SK-N-SH (cell line): ENCODE results near the gene FCHO1. TPM values are rescaled to one million over a fixed set of nuclear protein-coding genes. Genes with fewer than 3 reads are reported as not detected.

Experiments
- CTCF ChIA-PET: fragments of 300-600, 350-600 bp; formaldehyde crosslinking; extraction: SDS; loops from one replicate; lab custom pipeline; 2021; lab: Yijun Ruan, JAX
- POLR2A ChIA-PET: fragments of 350-600 bp; sonication (Branson Sonifier 250); formaldehyde crosslinking; extraction: SDS; loops from one replicate; lab custom pipeline; 2020; ENCODE audit warnings: antibody characterized with exemption, inconsistent platforms; lab: Yijun Ruan, JAX
- DNase-seq: peaks from one replicate; pipeline ENCODE4 v3.0.0; 2012
- H2AFZ ChIP-seq: fragments of 200-600 bp; sonication (generic); 2 replicates; pipeline ENCODE4 v1.8.1; 2016; ENCODE audit warnings: antibody characterized with exemption, mild to moderate bottlenecking, low read depth
- H3F3A ChIP-seq: fragments of 200-600 bp; sonication (generic); replicated peaks from 2 replicates; pipeline ENCODE3; 2016; ENCODE audit warnings: antibody characterized with exemption, mild to moderate bottlenecking; ENCODE audit not compliant: insufficient read depth
- H3K27ac ChIP-seq, 2 experiments: fragments of 200-500 bp in 1 of 2; fragments of 200-600 bp in 1 of 2; sonication (Bioruptor generic) in 1 of 2; sonication (generic), shearing (Covaris generic) in 1 of 2; 2 replicates each; pipeline versions ENCODE4 v1.5.1 to v1.6.1; 2014 to 2016; ENCODE audit warnings: low read depth in 2 of 2, inconsistent platforms in 1 of 2, low read length in 1 of 2, mild to moderate bottlenecking in 1 of 2, mixed read lengths in 1 of 2
- H3K27me3 ChIP-seq: fragments of 200-600 bp; sonication (generic), shearing (Covaris generic); 2 replicates; pipeline ENCODE4 v1.6.1; 2016; ENCODE audit warnings: mixed run types; ENCODE audit not compliant: insufficient read depth
- H3K36me3 ChIP-seq, 2 experiments: fragments of 200-500 bp in 1 of 2; fragments of 200-600 bp in 1 of 2; sonication (Bioruptor generic) in 1 of 2; sonication (generic) in 1 of 2; replicated peaks in 1 of 2; 2 replicates each; pipeline versions ENCODE3 to v1.5.1; 2014 to 2016; ENCODE audit warnings: low read length in 1 of 2, mild to moderate bottlenecking in 1 of 2; ENCODE audit not compliant: insufficient read depth in 2 of 2, control insufficient read depth in 1 of 2
- H3K4me1 ChIP-seq, 2 experiments: fragments of 200-500 bp in 1 of 2; fragments of 200-600 bp in 1 of 2; sonication (Bioruptor generic) in 1 of 2; sonication (generic), shearing (Covaris generic) in 1 of 2; 2 replicates each; pipeline versions ENCODE4 v1.5.1 to v1.6.1; 2014 to 2016; ENCODE audit warnings: low read depth in 1 of 2, low read length in 1 of 2, mixed run types in 1 of 2; ENCODE audit not compliant: insufficient read depth in 2 of 2, control insufficient read depth in 1 of 2
- H3K4me2 ChIP-seq: fragments of 200-600 bp; sonication (generic), shearing (Covaris generic); 2 replicates; pipeline ENCODE4 v1.6.1; 2017; ENCODE audit warnings: mixed run types
- H3K4me3 ChIP-seq, 2 experiments: fragments of 200-500 bp in 1 of 2; fragments of 200-600 bp in 1 of 2; sonication (Bioruptor generic) in 1 of 2; sonication (generic), shearing (Covaris generic) in 1 of 2; 2 replicates each; pipeline versions ENCODE4 v1.5.1 to v1.8.1; 2014 to 2016; ENCODE audit warnings: low read depth in 2 of 2, inconsistent platforms in 1 of 2, low read length in 1 of 2, mild to moderate bottlenecking in 1 of 2, mixed read lengths in 1 of 2, moderate library complexity in 1 of 2
- H3K79me2 ChIP-seq: fragments of 200-600 bp; sonication (generic); 2 replicates; pipeline ENCODE4 v1.8.1; 2017; ENCODE audit warnings: mild to moderate bottlenecking; ENCODE audit not compliant: insufficient read depth
- H3K9ac ChIP-seq: fragments of 200-600 bp; sonication (generic); 2 replicates; pipeline ENCODE4 v1.6.1; 2017; ENCODE audit warnings: mixed run types
- H3K9me2 ChIP-seq: fragments of 200-600 bp; sonication (generic); 2 replicates; pipeline ENCODE4 v1.6.1; 2017; ENCODE audit warnings: mixed run types
- H3K9me3 ChIP-seq: fragments of 200-600 bp; sonication (generic); 2 replicates; pipeline ENCODE4 v1.6.1; 2017; ENCODE audit warnings: mixed run types, mild to moderate bottlenecking, moderate library complexity
- H4K20me1 ChIP-seq: fragments of 200-600 bp; sonication (generic); 2 replicates; pipeline ENCODE4 v1.6.1; 2017; ENCODE audit warnings: mild to moderate bottlenecking, mixed run types; ENCODE audit not compliant: insufficient read depth
- ELF1 ChIP-seq: IDR thresholded peaks from 2 replicates; pipeline ENCODE4 v1.4.0; 2012
- EP300 ChIP-seq, 2 experiments: IDR thresholded peaks; 2 replicates each; pipeline versions ENCODE4 v1.4.0 to v1.6.1; 2012; ENCODE audit warnings: borderline replicate concordance in 1 of 2, low read depth in 1 of 2, low read length in 1 of 2
- MAX ChIP-seq: IDR thresholded peaks from 2 replicates; pipeline ENCODE4 v1.4.0; 2012; ENCODE audit warnings: low read depth
- POLR2AphosphoS5 ChIP-seq: IDR thresholded peaks from 2 replicates; pipeline ENCODE4 v1.6.1; 2012; ENCODE audit warnings: low read depth, low read length
- RCOR1 ChIP-seq: fragments of 150-350 bp; IDR thresholded peaks from 2 replicates; pipeline ENCODE4 v1.6.1; 2017; ENCODE audit warnings: antibody characterized with exemption, low read length
- REST ChIP-seq: IDR thresholded peaks from 2 replicates; pipeline ENCODE4 v1.6.1; 2012; ENCODE audit warnings: mild to moderate bottlenecking, low read depth, low read length, moderate library complexity
- TCF12 ChIP-seq: IDR thresholded peaks from 2 replicates; pipeline ENCODE4 v1.4.0; 2012
- YY1 ChIP-seq: IDR thresholded peaks from 2 replicates; pipeline ENCODE4 v1.4.0; 2012; ENCODE audit warnings: low read depth, mild to moderate bottlenecking
- WGBS: methylation state at CpG from one replicate; pipeline ENCODE4 v1.1.6; 2017; ENCODE audit warnings: low lambda C conversion rate; 5-methylcytosine and 5-hydroxymethylcytosine counted together
- polyA plus RNA-seq, 3 experiments: library from polyadenylated mRNA; depleted of rRNA; stranded (reverse); fragments of >200 nt; gene quantifications; 2 replicates each; pipeline ENCODE4 v1.2.3, GENCODE V29; 2012
- TF ChIP-seq, protein P1 (sequence below): fragments of 150-350 bp; IDR thresholded peaks from 2 replicates; pipeline ENCODE4 v1.6.1; 2017; ENCODE audit warnings: antibody characterized with exemption, low read length, low read depth, borderline replicate concordance
- TF ChIP-seq, protein P2 (sequence below): IDR thresholded peaks from 2 replicates; pipeline ENCODE4; 2012
- TF ChIP-seq, protein P3 (sequence below): IDR thresholded peaks from 2 replicates; pipeline ENCODE4 v1.4.0; 2012; ENCODE audit warnings: low read depth, borderline replicate concordance

Gene FCHO1
- polyA plus RNA-seq, 1 of the 3 experiments (the other 2 are of a cell fraction): 0.71 TPM

GRCh38 chr19:17837972-17838371 is 86.7 kb downstream of the FCHO1 start:
- no peak overlapping the region for H3K4me2 ChIP-seq
- no peaks in the 10 kb centered on the region for H3K27me3 ChIP-seq
- WGBS: 88% methylated on average over 7 of the region's 7 CpGs
- H3K9me2 ChIP-seq: no peaks in the 10 kb centered on the region
- H3K27ac ChIP-seq: no peak overlapping the region
- H3K79me2 ChIP-seq: no peaks in the 10 kb centered on the region
- CTCF ChIA-PET: interaction anchor here (1.2 kb wide), 1 partner anchor 232 kb away, joined by 3 read pairs; no protein-coding TSS in a partner anchor
- H3K4me1 ChIP-seq: peaks cover 0 to 10% of the 10 kb centered on the region in 2 experiments; a peak in 1 of 4 replicates
- no peaks in the 10 kb centered on the region for H3F3A ChIP-seq
- H4K20me1 ChIP-seq: no peaks in the 10 kb centered on the region
- H3K36me3 ChIP-seq: no peaks in the 10 kb centered on the region
- POLR2A ChIA-PET: no interaction called here
- TF ChIP-seq, protein P1, sequence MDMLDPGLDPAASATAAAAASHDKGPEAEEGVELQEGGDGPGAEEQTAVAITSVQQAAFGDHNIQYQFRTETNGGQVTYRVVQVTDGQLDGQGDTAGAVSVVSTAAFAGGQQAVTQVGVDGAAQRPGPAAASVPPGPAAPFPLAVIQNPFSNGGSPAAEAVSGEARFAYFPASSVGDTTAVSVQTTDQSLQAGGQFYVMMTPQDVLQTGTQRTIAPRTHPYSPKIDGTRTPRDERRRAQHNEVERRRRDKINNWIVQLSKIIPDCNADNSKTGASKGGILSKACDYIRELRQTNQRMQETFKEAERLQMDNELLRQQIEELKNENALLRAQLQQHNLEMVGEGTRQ: no peak
- no peak for TF ChIP-seq REST
- TF ChIP-seq, protein P2, sequence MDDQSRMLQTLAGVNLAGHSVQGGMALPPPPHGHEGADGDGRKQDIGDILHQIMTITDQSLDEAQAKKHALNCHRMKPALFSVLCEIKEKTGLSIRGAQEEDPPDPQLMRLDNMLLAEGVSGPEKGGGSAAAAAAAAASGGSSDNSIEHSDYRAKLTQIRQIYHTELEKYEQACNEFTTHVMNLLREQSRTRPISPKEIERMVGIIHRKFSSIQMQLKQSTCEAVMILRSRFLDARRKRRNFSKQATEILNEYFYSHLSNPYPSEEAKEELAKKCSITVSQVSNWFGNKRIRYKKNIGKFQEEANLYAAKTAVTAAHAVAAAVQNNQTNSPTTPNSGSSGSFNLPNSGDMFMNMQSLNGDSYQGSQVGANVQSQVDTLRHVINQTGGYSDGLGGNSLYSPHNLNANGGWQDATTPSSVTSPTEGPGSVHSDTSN: no peak
- no peak for TF ChIP-seq TCF12
- TF ChIP-seq POLR2AphosphoS5: no peak
- TF ChIP-seq MAX: no peak
- TF ChIP-seq ELF1: no peak
- TF ChIP-seq, protein P3, sequence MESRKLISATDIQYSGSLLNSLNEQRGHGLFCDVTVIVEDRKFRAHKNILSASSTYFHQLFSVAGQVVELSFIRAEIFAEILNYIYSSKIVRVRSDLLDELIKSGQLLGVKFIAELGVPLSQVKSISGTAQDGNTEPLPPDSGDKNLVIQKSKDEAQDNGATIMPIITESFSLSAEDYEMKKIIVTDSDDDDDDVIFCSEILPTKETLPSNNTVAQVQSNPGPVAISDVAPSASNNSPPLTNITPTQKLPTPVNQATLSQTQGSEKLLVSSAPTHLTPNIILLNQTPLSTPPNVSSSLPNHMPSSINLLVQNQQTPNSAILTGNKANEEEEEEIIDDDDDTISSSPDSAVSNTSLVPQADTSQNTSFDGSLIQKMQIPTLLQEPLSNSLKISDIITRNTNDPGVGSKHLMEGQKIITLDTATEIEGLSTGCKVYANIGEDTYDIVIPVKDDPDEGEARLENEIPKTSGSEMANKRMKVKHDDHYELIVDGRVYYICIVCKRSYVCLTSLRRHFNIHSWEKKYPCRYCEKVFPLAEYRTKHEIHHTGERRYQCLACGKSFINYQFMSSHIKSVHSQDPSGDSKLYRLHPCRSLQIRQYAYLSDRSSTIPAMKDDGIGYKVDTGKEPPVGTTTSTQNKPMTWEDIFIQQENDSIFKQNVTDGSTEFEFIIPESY: no peak
- TF ChIP-seq YY1: no peak
- TF ChIP-seq RCOR1: no peak
- no peak for TF ChIP-seq EP300 (IDR thresholded peaks at IDR 0.05; ENCODE audit: borderline replicate concordance in 1 of 2, low read depth in 1 of 2, low read length in 1 of 2)
- no peak overlapping the region for H3K4me3 ChIP-seq
- no peaks in the 10 kb centered on the region for H3K9me3 ChIP-seq
- no peak for DNase-seq
- H3K9ac ChIP-seq: no peak overlapping the region
- no peak overlapping the region for H2AFZ ChIP-seq

Other genes with a start within 250 kb of the FCHO1 start
- gene PGLS, start 239.8 kb upstream of the FCHO1 start, polyA plus RNA-seq (2012; rRNA removed): 59.9 and 73.3 TPM in 2 replicates
- gene COLGALT1, start 195.8 kb upstream of the FCHO1 start, polyA plus RNA-seq (2012; rRNA removed): 75.9 and 83.8 TPM in 2 replicates
- 0.32 and 0.38 TPM in 2 replicates for gene UNC13A, start 63.1 kb upstream of the FCHO1 start, polyA plus RNA-seq (2012; rRNA removed)
- 7.8 and 18.4 TPM in 2 replicates for gene MAP1S, start 32.0 kb upstream of the FCHO1 start, polyA plus RNA-seq (2012; rRNA removed)
- not detected in 2 replicates for gene B3GNT3, start 43.7 kb downstream of the FCHO1 start, polyA plus RNA-seq (2012; rRNA removed)
- 0.21 and 0.65 TPM in 2 replicates for gene INSL3, start 70.0 kb downstream of the FCHO1 start, polyA plus RNA-seq (2012; rRNA removed)
- gene JAK3, start 96.5 kb downstream of the FCHO1 start, polyA plus RNA-seq (2012; rRNA removed): 1.3 and 2.0 TPM in 2 replicates
- 2,138 and 2,695 TPM in 2 replicates for gene RPL18A, start 108.4 kb downstream of the FCHO1 start, polyA plus RNA-seq (2012; rRNA removed)
- gene SLC5A5, start 120.5 kb downstream of the FCHO1 start, polyA plus RNA-seq (2012; rRNA removed): 0.02 TPM in 2 replicates
- 157 and 231 TPM in 2 replicates for gene CCDC124, start 181.5 kb downstream of the FCHO1 start, polyA plus RNA-seq (2012; rRNA removed)
- gene KCNN1, start 215.6 kb downstream of the FCHO1 start, polyA plus RNA-seq (2012; rRNA removed): 2.7 and 3.6 TPM in 2 replicates